HG03521 (cell line): Measurements from ENCODE around the gene SLC44A2.

Experiments
- ATAC-seq: cut with Tn5 transposase; IDR thresholded peaks from one replicate; pipeline ENCODE4 v1.9.1; 2021; ENCODE audit warnings: mild to moderate bottlenecking, moderate library complexity; ENCODE audit not compliant: unreplicated experiment

Gene SLC44A2

DNA sequence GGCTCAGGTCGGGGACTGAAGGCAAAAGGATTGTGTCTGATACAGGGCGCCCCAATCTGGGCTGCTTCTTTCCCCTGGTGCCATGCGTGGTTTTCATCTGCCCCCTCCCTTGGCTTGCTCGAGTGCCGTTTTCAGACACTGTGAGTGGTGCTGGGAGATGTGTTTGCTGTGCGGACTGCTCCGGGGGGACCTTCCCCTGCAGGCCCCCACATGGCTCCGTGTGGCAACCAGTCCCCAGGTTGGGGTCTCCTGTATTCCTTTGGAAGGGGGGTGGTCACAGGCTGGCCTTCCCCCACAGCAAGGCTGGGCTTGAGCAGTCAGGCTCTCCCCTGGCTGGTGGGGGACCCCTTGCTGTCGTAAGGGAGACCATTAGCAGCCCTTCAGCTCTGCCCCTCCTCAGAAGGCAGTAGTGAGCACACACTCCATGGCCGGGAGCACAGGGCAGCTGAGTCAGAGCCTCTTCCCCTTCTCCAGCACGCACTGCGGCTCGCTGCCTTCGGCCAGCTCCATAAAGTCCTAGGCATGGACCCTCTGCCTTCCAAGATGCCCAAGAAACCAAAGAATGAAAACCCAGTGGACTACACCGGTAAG, 55.3 kb downstream of the SLC44A2 start:
- no peak for ATAC-seq

DNA sequence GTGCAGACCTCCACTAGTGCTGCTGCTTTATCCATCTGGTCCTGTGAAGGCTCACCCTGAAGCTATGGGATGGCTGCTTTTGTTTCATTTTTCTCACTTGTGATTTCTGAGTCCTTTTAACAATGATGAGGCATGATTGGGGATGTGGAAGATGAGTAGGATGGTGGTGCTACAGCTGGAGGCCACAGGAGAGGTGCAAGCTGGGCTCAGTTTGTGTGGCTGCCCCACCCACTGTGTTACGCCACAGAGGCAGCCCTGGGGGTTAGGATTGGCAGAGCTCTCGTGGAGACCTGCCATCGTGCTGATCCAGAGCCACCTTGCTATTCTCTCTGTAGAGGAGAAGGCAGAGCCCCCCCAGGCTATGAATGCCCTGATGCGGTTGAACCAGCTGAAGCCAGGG, 56.3 kb downstream of the SLC44A2 start:
- no peak for ATAC-seq

DNA sequence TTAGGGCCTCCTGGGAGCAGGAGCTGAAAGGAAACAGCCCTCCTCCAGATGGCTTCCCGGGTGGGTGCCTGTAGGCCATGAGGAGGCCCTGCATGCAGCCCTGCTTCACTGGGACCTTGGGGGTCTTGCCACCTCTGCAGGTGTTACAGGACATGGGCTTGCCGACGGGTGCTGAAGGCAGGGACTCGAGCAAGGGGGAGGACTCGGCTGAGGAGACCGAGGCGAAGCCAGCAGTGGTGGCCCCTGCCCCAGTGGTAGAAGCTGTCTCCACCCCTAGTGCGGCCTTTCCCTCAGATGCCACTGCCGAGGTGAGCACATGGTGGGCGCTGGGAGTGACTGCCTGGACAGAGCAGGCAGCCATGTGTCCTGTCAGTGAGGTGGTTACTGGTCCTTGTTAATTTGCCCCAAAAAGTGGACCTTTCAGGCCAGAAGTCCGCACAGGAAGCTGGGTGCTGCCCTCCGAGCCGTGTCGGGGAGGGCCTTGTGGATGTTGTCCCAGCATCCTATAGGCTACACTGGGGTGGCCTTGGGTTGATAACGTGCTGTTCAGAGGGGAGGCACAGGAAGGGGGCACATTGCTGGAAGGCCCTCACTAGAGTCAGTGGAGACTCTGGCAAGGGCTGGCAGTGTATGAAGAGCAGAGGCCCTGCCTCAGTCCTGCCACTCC, 57.2 kb downstream of the SLC44A2 start:
- no peak for ATAC-seq

DNA sequence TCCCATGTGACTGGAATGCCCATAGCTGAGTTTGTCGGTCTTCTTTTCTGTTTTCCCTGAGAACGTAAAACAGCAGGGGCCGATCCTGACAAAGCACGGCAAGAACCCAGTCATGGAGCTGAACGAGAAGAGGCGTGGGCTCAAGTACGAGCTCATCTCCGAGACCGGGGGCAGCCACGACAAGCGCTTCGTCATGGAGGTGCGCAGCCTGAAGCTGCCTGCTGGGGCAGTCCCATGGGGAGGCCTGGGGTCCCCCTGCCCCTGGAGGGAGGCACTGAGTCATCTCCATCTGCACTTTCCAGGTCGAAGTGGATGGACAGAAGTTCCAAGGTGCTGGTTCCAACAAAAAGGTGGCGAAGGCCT, 57.7 kb downstream of the SLC44A2 start:
- no peak for ATAC-seq

DNA sequence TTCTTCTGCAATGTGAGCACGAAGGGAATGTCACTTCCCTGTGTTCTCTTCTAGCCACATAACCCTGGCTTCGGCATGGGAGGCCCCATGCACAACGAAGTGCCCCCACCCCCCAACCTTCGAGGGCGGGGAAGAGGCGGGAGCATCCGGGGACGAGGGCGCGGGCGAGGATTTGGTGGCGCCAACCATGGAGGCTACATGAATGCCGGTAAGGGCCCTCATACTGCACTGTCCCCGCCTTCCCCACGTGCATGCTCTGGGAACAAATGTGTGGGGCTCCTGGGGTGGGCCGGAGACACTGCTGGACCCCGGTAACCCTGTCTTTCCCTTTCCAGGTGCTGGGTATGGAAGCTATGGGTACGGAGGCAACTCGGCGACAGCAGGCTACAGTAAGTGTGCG, 58.2 kb downstream of the SLC44A2 start:
- no peak for ATAC-seq

DNA sequence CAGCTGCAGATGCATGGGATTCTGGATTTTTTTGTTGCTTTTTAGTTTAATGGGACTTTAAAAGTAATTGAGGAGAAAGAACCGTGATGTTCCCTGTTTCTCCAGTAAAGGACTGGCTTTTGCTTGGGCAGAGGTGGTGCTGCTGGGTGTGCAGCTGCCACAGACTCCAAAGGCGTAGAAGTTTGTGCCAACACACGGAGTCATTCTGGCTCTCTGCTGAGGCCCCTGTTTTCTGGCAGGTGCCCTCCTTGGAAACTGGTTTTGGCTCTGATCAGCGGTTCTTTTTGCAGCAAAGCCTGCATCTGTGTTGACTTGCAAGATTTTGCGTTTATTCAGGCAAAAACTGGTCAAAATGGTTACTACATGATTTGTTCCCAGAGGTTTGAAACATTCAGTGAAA, 59.9 kb downstream of the SLC44A2 start:
- no peak for ATAC-seq

DNA sequence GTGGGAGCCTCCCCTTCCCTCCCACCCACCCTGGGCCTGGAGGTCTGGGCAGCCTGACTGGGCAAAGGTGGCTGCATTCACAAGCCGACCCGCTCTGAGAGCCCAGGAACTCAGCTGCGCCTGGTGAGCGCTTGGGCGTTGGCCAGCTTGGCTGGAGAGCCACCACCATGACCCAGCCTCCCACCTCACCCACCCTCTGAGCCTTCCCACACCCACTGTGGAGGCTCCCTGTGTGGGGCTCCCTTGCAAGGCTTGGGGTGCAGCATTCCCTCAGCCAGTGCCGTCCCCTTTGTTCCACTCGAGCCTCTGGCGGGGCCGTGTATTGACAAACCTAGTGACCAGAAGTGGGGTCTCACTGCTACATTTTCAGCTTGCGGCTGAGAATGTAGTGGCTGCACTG, 60.8 kb downstream of the SLC44A2 start:
- no peak for ATAC-seq

DNA sequence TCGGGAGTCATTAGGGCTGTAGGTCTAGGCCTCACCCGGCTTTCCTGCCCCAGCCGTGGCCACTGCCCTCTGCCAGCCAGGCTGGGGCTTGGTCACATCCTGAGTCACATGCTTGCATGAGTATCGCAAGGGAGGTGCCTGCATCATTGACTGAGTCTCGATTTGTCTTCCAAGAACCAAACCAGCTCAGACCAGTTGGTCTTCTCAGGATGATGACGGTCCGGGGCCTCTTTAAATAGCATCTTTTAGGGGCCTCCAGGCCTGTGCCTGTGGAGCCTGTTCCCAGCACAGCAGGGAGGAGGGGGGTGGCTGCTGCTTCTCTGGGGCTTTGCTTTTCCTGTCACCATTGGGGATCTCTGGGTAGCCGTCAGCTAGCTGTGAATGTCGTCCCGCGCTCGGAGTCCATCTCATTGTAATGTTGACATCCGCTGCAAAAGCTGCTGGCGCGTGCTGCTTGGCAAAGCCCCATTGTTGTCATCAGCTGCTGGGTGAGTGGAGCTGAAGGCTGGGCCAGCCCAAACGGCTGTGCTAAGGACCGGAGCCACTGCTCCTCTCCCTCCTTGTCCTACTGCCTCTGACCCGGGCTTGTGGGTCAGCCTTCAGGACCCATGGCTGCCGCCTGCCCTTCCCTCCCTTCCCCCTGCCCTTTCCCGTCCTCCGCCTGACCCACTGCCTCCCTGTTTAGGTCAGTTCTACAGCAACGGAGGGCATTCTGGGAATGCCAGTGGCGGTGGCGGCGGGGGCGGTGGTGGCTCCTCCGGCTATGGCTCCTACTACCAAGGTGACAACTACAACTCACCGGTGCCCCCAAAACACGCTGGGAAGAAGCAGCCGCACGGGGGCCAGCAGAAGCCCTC, 61.5 kb downstream of the SLC44A2 start:
- ATAC-seq, result no peak

DNA sequence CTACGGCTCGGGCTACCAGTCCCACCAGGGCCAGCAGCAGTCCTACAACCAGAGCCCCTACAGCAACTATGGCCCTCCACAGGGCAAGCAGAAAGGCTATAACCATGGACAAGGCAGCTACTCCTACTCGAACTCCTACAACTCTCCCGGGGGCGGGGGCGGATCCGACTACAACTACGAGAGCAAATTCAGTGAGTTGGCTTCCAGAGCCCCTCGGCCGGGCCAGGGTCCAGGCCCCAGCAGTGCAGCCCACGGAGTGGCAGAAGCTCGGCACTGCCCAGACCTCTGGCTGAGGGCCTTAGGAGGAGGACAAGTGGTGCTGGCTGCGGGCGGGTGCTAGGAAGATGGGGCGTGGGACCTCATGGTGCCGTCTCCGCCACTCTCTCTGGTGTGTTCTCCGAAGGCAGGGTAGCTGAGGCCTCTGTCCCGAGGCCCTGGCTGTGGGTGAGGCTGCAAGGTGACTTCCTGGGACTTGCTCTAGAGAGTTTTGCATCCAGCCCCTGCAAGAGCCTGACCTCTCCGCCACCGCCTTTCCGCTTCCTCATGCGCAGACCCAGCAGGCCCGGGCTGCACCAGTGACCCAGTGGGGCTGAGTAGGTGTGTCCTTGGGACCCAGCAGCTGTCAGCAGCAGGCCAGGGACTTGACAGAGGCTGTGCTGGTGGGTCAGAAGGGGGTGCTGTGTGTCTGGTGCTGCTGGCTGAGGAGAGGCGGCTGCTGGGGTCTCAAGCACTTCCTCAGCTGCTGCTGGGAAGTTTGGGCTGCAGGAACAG, 62.4 kb downstream of the SLC44A2 start:
- ATAC-seq, result no peak

DNA sequence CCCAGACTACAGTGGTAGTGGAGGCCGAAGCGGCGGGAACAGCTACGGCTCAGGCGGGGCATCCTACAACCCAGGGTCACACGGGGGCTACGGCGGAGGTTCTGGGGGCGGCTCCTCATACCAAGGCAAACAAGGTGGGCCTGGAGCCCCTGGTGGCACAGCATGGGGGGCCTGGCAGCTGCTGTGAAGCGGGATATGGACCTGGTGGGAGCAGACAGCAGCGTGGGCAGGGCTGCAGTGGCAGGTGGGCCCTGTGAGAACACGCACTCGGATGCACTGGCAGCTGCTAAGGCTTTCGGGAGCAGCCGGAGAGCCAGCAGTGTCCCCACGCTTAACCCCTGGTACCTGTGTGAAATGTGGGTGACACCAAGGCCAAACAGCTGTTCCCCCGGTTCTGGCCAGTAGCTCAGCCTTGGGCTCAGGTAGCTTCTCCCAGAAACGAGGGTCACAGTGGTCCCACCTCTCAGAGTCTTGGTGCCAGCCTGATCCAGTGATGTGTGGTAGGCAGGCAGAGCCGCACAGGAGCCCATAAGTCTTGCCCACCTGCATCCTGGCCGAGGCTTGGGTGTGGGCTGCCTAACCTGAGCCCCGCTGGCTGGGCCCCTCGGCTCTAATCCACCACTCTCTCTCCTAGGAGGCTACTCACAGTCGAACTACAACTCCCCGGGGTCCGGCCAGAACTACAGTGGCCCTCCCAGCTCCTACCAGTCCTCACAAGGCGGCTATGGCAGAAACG, 63.4 kb downstream of the SLC44A2 start:
- no peak for ATAC-seq

DNA sequence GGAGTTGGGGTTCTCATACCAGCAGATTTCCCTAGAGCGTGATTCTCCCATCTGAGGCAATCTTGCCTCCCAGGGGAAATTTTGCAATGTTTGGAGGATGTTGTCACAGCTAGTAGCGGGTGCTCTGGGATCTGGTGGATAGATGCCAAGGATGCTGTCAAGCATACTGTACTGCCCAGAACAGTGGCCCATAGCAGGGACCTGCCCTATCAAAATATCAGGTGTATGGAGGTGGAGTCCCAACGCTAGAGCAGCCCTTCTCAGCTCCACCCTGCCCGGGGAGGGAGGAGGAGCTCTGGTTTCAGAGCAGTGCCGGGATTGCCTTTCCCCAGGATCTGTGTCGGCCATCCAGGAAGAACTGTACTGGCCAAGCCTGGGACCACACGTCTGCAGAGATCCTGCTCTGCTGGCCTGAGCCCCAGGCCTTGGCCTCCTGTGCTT, 65.0 kb downstream of the SLC44A2 start:
- no peak for ATAC-seq

DNA sequence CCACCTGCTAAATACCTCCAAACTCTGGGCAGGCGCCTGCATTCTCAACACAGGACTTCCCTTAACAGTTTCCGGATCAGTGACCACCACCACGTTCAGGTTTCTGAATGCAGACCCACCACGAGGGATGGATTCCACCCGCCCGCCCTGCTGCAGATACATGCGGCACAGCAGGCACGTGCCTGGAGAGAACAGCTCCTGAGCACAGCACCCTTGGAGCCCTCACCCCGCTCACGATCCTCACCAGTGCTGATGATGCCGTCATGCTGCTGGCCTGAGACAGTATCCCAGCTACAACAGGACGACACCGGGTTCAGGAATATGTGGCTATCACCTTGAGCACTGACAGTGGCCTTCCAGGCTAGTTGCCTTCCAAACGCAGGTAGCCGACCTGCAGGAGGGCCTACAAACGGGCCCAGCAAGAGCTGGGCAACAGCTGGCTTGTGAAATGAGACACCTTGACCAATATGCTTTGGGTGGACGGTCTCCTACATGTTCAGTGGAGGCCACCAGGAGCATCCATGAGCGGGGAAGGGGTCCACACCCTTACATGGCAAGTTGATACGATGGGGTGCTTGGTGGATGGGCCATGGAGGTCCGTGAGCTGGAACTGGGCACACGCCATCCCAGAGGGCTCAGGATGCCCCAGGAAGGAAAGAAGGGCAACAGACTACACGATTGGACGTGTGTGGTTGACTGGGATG, 66.0 kb downstream of the SLC44A2 start:
- no peak for ATAC-seq

DNA sequence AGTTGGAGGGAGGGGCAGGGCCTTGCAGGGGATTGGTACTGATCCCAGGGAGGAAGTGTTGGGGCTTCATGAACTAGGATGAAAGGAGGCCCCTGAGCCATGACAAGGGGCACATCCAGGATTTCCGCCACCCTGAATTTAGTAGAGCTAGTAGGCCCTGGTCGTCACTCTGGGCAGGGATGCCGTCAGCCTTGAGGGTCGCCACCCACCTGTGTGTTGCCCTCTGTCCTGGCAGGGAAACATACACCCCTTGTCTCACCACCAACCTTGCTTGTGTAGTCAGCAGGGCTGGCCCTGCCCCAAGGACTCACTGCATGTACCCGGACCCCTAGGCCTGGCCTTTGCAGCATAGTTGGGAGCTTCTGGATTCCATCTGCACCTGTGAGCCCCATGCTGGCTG, 66.5 kb downstream of the SLC44A2 start:
- ATAC-seq, result no peak

DNA sequence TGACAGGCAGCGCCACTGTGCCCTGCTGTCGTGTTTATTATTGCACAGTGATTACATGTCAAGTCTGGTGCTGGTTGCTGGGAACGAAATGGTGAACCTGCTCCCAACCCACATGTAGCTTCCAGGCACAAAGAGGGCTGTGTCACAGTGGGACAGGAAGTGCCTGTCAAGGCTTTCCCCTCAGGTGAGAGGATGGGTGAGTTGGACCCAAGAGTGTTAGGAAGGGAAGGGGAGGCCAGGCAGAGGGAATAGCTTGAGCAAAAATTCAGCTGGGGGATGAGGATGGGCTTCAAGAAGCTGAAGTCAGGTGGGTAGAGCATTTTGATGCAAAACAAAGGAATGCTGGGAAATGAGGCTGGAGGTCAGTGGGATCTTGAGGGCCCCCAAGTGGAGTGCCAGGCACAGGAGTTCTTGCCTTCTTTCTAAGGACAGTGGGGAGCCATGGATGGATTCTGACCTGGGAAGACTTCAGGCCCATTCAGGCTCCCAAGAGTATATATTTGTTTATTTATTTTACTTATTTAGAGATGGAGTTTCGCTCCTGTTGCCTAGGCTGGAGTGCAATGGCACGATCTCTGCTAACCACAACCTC, 67.4 kb downstream of the SLC44A2 start:
- no peak for ATAC-seq
